Left renal pelvis (tissue), 4 donors: Measurements from ENCODE around the gene C16orf74. TPM values are rescaled to one million over a fixed set of nuclear protein-coding genes. Genes with fewer than 3 reads are reported as not detected.

Experiments used
- DNase-seq, 4 donors: peaks; one replicate each; pipeline ENCODE4 v3.0.0-alpha.2; 2013; ENCODE audit warnings: low read depth in 4 of 4, low spot score in 3 of 4
- polyA plus RNA-seq, 4 donors: library from polyadenylated mRNA; unstranded; fragments of 120-200 nt; gene quantifications; one replicate each; pipeline ENCODE4 v1.2.1, GENCODE V29; 2013; ENCODE audit not compliant: insufficient read length in 4 of 4

C16orf74 gene
- polyA plus RNA-seq, 4 donors = 2.5 to 3.7 (median 3.2) TPM

GRCh38 chr16:85660843-85661739 is 89.8 kb downstream of the C16orf74 start:
- DNase-seq = no peak

GRCh38 chr16:85659805-85660511 is 90.9 kb downstream of the C16orf74 start:
- DNase-seq = no peak

- DNase-seq = no peak
Measured at GRCh38 chr16:85659336-85659735, 91.6 kb downstream of the C16orf74 start.

GRCh38 chr16:85658504-85659326 is 92.2 kb downstream of the C16orf74 start:
- DNase-seq = no peak

- no peak for DNase-seq
Measured at GRCh38 chr16:85657996-85658395, 92.9 kb downstream of the C16orf74 start.

Other genes starting within 250 kb of the C16orf74 start
- gene GSE1, start 137.8 kb downstream of the C16orf74 start, polyA plus RNA-seq = 10 to 100 TPM; 57.6 to 77.4 (median 63.3) TPM
- 10 to 100 TPM; 16.2 to 21.7 (median 19.6) TPM for gene GINS2, start 62.1 kb downstream of the C16orf74 start, polyA plus RNA-seq
- gene EMC8, start 48.4 kb upstream of the C16orf74 start, polyA plus RNA-seq = 10 to 100 TPM; 22.8 to 37.0 (median 28.7) TPM
- 100 to 1,000 TPM; 251 to 392 (median 358) TPM for gene COX4I1, start 48.6 kb upstream of the C16orf74 start, polyA plus RNA-seq
- 1 to 10 TPM; 4.0 to 9.1 (median 5.7) TPM for gene IRF8, start 148.1 kb upstream of the C16orf74 start, polyA plus RNA-seq